SKM-1 (cell line): ENCODE data around the gene NTSR1.

Source experiments
- DNase-seq: peaks from one replicate; lab custom pipeline; 2025; ENCODE audit not compliant: unreplicated experiment; lab: John Stamatoyannopoulos, UW

Gene NTSR1

GRCh38 chr20:62752671-62753501 is 44.2 kb downstream of the NTSR1 start:
- no peak for DNase-seq

GRCh38 chr20:62753626-62754025 is 45.0 kb downstream of the NTSR1 start:
- no peak for DNase-seq

GRCh38 chr20:62754122-62754990 is 45.7 kb downstream of the NTSR1 start:
- DNase-seq = no peak

GRCh38 chr20:62754991-62755356 is 46.3 kb downstream of the NTSR1 start:
- no peak for DNase-seq

- DNase-seq = no peak
These were observed 47.4 kb downstream of the NTSR1 start for GRCh38 chr20:62755817-62756724.

- no peak for DNase-seq
These were observed 49.7 kb downstream of the NTSR1 start for GRCh38 chr20:62758226-62758912.

- DNase-seq = no peak
These were observed 51.4 kb downstream of the NTSR1 start for GRCh38 chr20:62759981-62760431.

- DNase-seq = no peak
These were observed 51.8 kb downstream of the NTSR1 start for GRCh38 chr20:62760471-62760855.

GRCh38 chr20:62760856-62761758 is 52.5 kb downstream of the NTSR1 start:
- no peak for DNase-seq

GRCh38 chr20:62761759-62762131 is 53.1 kb downstream of the NTSR1 start:
- no peak for DNase-seq

- DNase-seq = no peak
These were observed 53.7 kb downstream of the NTSR1 start for GRCh38 chr20:62762376-62762775.

- no peak for DNase-seq
These were observed 54.2 kb downstream of the NTSR1 start for GRCh38 chr20:62762801-62763368.

- no peak for DNase-seq
These were observed 54.8 kb downstream of the NTSR1 start for GRCh38 chr20:62763404-62763803.

- no peak for DNase-seq
These were observed 55.7 kb downstream of the NTSR1 start for GRCh38 chr20:62764156-62764935.

GRCh38 chr20:62765021-62765420 is 56.4 kb downstream of the NTSR1 start:
- no peak for DNase-seq

- DNase-seq = no peak
These were observed 56.9 kb downstream of the NTSR1 start for GRCh38 chr20:62765432-62766070.

- DNase-seq = no peak
These were observed 57.4 kb downstream of the NTSR1 start for GRCh38 chr20:62766071-62766450.

GRCh38 chr20:62766716-62767115 is 58.1 kb downstream of the NTSR1 start:
- DNase-seq = no peak
